A549 (cell line): ENCODE results near the gene SREBF1.

Source experiments
- CEBPB ChIP-seq, 2 experiments: fragments of >200 bp in 1 of 2; sonication (Bioruptor Twin) in 1 of 2; formaldehyde crosslinking in 1 of 2; IDR thresholded peaks; 2 replicates each; pipeline ENCODE4 v1.6.1; 2012 to 2016
- MAX ChIP-seq: IDR thresholded peaks from 2 replicates; pipeline ENCODE4 v1.6.1; 2012

- no peak for TF ChIP-seq CEBPB (IDR thresholded peaks at IDR 0.05)
- no peak for TF ChIP-seq MAX
These were observed 3.0 kb downstream of the SREBF1 start for GRCh38 chr17:17833658-17834357.
